Measurements from ENCODE around the gene GINS1. TPM values are rescaled to one million over a fixed set of nuclear protein-coding genes. Genes with fewer than 3 reads are reported as not detected.

Gene GINS1
- total and polyA plus RNA-seq, 3 donors from 2014 or later = 14.2 to 23.7 (median 19.9) TPM

- 92 to 97% methylated on average over 10 of the region's 10 CpGs for WGBS, 2 donors
- no peaks in the 10 kb centered on the region for H3K36me3 ChIP-seq (ENCODE audit: low read depth, missing control alignments)
- TF ChIP-seq POLR2A (IDR thresholded peaks at IDR 0.05) = no peak
- TF ChIP-seq CTCF (IDR thresholded peaks at IDR 0.05) = no peak
- intact Hi-C loops (cut with DNase I; ENCODE audit: low total_unique reads) = no loop called here
- DNase-seq = no peak
- no peak overlapping the region for H3K4me3 ChIP-seq
- no peak overlapping the region for H3K27ac ChIP-seq
- no peaks in the 10 kb centered on the region for H3K9me3 ChIP-seq
- H3K4me1 ChIP-seq = no peaks in the 10 kb centered on the region
- H3K27me3 ChIP-seq = no peaks in the 10 kb centered on the region
These were observed 34.7 kb upstream of the GINS1 start for GRCh38 chr20:25372584-25373336.

- Histone ChIP-seq H3K27ac (no peak overlapping the region), H3K27me3 (no peaks in the 10 kb centered on the region), H3K4me3 (no peak overlapping the region), H3K36me3 (ENCODE audit: low read depth, missing control alignments) (no peaks in the 10 kb centered on the region), H3K9me3 (no peaks in the 10 kb centered on the region), H3K4me1 (no peaks in the 10 kb centered on the region)
- intact Hi-C loops (cut with DNase I; ENCODE audit: low total_unique reads) = no loop called here
- WGBS, 2 donors = 86 to 96% methylated on average over 2 of the region's 2 CpGs
- no peak for TF ChIP-seq POLR2A (IDR thresholded peaks at IDR 0.05)
- TF ChIP-seq CTCF (IDR thresholded peaks at IDR 0.05) = no peak
- DNase-seq = no peak
These were observed 32.6 kb upstream of the GINS1 start for GRCh38 chr20:25374842-25375241.

DNA sequence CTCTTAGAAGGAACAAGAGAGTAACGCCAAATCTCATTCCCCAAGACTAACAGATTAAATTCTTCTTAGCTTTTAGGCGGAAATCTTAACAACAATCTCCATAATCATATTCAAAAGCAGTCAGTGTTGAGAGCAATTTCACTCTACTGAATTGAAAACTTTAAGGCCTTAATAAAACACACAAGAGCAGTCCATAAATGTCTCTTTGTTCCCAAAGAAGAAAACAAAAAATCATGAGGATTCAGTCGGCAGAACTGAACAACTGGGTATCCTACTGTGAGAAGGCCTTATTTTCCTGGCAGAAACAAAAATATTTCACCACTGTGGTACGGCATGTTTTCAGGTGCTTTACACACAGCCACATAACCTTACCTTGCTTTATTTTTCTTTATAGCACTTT lies 31.2 kb upstream of the GINS1 start:
- Histone ChIP-seq H3K27me3 (no peaks in the 10 kb centered on the region), H3K36me3 (ENCODE audit: low read depth, missing control alignments) (no peaks in the 10 kb centered on the region), H3K4me3 (no peak overlapping the region), H3K27ac (peak overlapping the region in 1 of 2 donors; percentile 6), H3K4me1 (no peaks in the 10 kb centered on the region), H3K9me3 (no peaks in the 10 kb centered on the region)
- intact Hi-C loops (cut with DNase I; ENCODE audit: low total_unique reads) = no loop called here
- WGBS, 2 donors = 82 to 88% methylated on average over 4 of the region's 4 CpGs
- TF ChIP-seq CTCF (IDR thresholded peaks at IDR 0.05) = no peak
- no peak for TF ChIP-seq POLR2A (IDR thresholded peaks at IDR 0.05)
- DNase-seq = no peak

DNA sequence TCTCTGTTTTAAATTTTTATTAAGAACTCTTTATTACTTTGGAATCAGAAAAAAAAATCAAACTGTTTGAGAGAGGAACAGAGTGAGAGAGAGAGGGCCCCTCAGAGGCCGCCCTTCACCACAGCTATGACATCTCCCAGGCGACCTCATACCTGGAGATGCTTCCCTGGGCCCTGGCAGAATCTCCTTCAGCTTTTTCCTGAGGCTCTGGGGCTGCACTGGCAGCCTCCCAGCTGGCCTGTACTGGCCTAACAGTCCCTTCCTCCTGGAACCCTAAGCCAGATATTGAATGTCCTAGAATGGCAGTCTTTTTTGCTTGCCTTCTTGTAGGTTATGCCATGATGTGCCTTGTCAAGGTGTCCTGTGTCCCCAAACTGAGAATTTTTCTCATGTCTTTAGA lies 30.6 kb upstream of the GINS1 start:
- 65 to 73% methylated on average over 2 of the region's 2 CpGs for WGBS, 2 donors
- no peak for DNase-seq
- no peaks in the 10 kb centered on the region for H3K4me1 ChIP-seq
- H3K4me3 ChIP-seq = no peak overlapping the region
- H3K27ac ChIP-seq = no peak overlapping the region
- intact Hi-C loops (cut with DNase I; ENCODE audit: low total_unique reads) = no loop called here
- H3K36me3 ChIP-seq (ENCODE audit: low read depth, missing control alignments) = no peaks in the 10 kb centered on the region
- H3K9me3 ChIP-seq = no peaks in the 10 kb centered on the region
- no peak for TF ChIP-seq POLR2A (IDR thresholded peaks at IDR 0.05)
- TF ChIP-seq CTCF (IDR thresholded peaks at IDR 0.05) = no peak
- H3K27me3 ChIP-seq = no peaks in the 10 kb centered on the region
